Osteocyte (in vitro differentiated cells): ENCODE measurements around the gene SH2D2A. TPM values are rescaled to one million over a fixed set of nuclear protein-coding genes. Genes with fewer than 3 reads are reported as not detected.

ENCODE experiments used
- DNase-seq: peaks from one replicate; pipeline ENCODE4 v3.0.0; 2021; ENCODE audit warnings: mixed read lengths; ENCODE audit not compliant: unreplicated experiment; ENCODE audit errors: extremely low spot score
- H3K27ac Mint-ChIP-seq: one replicate; pipeline ENCODE4 v1.8.0; 2021; ENCODE audit warnings: mild to moderate bottlenecking, mixed read lengths; ENCODE audit not compliant: unreplicated experiment
- H3K27me3 Mint-ChIP-seq: one replicate; pipeline ENCODE4 v1.8.0; 2021; ENCODE audit warnings: mixed read lengths; ENCODE audit not compliant: unreplicated experiment
- H3K36me3 Mint-ChIP-seq: one replicate; pipeline ENCODE4 v1.8.0; 2021; ENCODE audit warnings: mixed read lengths; ENCODE audit not compliant: unreplicated experiment
- H3K4me1 Mint-ChIP-seq: one replicate; pipeline ENCODE4 v1.8.0; 2021; ENCODE audit warnings: mixed read lengths; ENCODE audit not compliant: unreplicated experiment
- H3K4me3 Mint-ChIP-seq: one replicate; pipeline ENCODE4 v1.8.0; 2021; ENCODE audit warnings: mild to moderate bottlenecking, moderate library complexity, mixed read lengths; ENCODE audit not compliant: unreplicated experiment
- H3K9me3 Mint-ChIP-seq: one replicate; pipeline ENCODE4 v1.8.0; 2021; ENCODE audit warnings: mixed read lengths; ENCODE audit not compliant: unreplicated experiment
- CTCF ChIP-seq: fragments of 200-600 bp; sonication (generic); IDR thresholded peaks from 2 replicates; pipeline ENCODE4 v1.5.0; 2021; ENCODE audit warnings: antibody characterized with exemption, mild to moderate bottlenecking, moderate library complexity
- total RNA-seq: library from RNA; stranded (reverse); gene quantifications from 2 replicates; pipeline ENCODE4 v1.2.1, GENCODE V29; 2021

SH2D2A gene
- total RNA-seq, 1 donor from 2014 or later: not detected

GRCh38 chr1:156854634-156855033 lies 38.0 kb upstream of the SH2D2A start:
- H3K4me3 Mint-ChIP-seq: no peak overlapping the region
- H3K4me1 Mint-ChIP-seq: peaks cover 19% of the 10 kb centered on the region
- H3K27ac Mint-ChIP-seq: no peak overlapping the region
- no peak for TF ChIP-seq CTCF
- H3K9me3 Mint-ChIP-seq: no peaks in the 10 kb centered on the region
- H3K27me3 Mint-ChIP-seq: peaks cover 42% of the 10 kb centered on the region
- DNase-seq: no peak
- H3K36me3 Mint-ChIP-seq: no peaks in the 10 kb centered on the region

GRCh38 chr1:156853761-156854160 lies 37.1 kb upstream of the SH2D2A start:
- no peak for DNase-seq
- no peaks in the 10 kb centered on the region for H3K36me3 Mint-ChIP-seq
- H3K4me1 Mint-ChIP-seq: peaks cover 13% of the 10 kb centered on the region
- no peak overlapping the region for H3K4me3 Mint-ChIP-seq
- H3K27me3 Mint-ChIP-seq: peaks cover 42% of the 10 kb centered on the region
- H3K27ac Mint-ChIP-seq: no peak overlapping the region
- H3K9me3 Mint-ChIP-seq: no peaks in the 10 kb centered on the region
- no peak for TF ChIP-seq CTCF

GRCh38 chr1:156852418-156852874 lies 35.8 kb upstream of the SH2D2A start:
- Mint-ChIP-seq H3K4me3 (no peak overlapping the region), H3K9me3 (no peaks in the 10 kb centered on the region), H3K27me3 (peaks cover 40% of the 10 kb centered on the region), H3K4me1 (peaks cover 10% of the 10 kb centered on the region), H3K27ac (no peak overlapping the region), H3K36me3 (no peaks in the 10 kb centered on the region)
- TF ChIP-seq CTCF: no peak
- DNase-seq: no peak

DNA sequence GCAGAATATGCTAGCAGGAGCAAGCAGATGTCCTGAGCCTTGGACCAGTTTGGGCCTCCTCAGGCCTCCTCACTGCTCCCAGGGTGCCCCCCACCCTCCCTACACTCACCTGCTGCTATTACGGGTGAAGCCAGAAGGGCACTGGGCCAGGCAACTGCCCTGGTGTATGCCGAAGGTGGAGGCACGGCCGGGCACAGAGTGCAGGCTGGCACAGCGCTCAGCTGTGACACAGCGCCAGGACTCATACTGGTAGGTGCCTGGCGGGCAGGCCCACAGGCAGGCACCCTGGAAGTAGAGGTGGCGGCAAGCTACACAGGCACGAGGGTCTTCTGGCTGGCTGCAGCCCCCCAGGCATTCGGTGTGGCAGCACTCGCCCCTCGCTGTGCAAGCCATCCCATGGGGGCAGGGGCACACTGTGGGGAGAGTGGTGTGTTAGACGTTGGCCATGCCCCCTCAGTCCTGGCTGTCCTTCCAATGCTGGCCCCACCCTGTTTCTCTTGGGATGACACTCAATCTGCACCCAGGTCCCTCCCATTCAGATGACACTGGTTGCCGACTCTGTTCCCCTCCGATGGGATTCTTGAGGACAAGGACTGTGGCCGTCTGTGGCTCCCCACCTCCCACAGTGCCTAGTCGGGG lies 35.2 kb upstream of the SH2D2A start:
- no peak for DNase-seq
- no peak overlapping the region for H3K4me3 Mint-ChIP-seq
- H3K27me3 Mint-ChIP-seq: peaks cover 41% of the 10 kb centered on the region
- no peak overlapping the region for H3K27ac Mint-ChIP-seq
- no peaks in the 10 kb centered on the region for H3K9me3 Mint-ChIP-seq
- no peak for TF ChIP-seq CTCF
- H3K4me1 Mint-ChIP-seq: peaks cover 10% of the 10 kb centered on the region
- H3K36me3 Mint-ChIP-seq: no peaks in the 10 kb centered on the region

DNA sequence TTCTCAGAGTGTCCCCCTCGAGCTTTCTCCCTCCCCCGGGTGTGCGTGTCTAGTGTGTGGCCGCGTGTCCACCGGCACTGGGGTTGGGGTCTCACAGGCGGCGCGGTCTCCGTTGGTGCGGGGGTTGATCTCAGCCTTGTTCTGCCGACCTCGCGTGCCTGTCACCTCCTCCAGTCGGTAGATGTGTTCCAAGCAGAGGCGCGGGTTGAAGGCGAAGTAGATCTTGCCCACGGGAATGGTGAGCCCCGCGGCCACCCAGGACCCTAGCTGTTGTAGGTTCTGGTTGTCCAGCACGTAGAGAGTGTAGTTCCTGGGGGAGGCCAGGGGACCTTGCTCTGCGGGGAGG lies 32.5 kb upstream of the SH2D2A start:
- TF ChIP-seq CTCF: no peak
- Mint-ChIP-seq H3K27ac (no peak overlapping the region), H3K4me1 (peaks cover 10% of the 10 kb centered on the region), H3K36me3 (no peaks in the 10 kb centered on the region), H3K9me3 (no peaks in the 10 kb centered on the region), H3K27me3 (peaks cover 55% of the 10 kb centered on the region), H3K4me3 (no peak overlapping the region)
- DNase-seq: no peak
